Natural killer cell (primary cell): Measurements from ENCODE around the gene KDSR. TPM values are rescaled to one million over a fixed set of nuclear protein-coding genes. Genes with fewer than 3 reads are reported as not detected.

Experiments
- ATAC-seq, 3 donors: fragments of 150-1000 bp in 2 of 3; fragments of 200-7000 bp in 1 of 3; cut with Tn5 transposase; 1 replicate in 1 of 3; 2 replicates in 2 of 3; pipeline ENCODE4 v1.10.0; 2021; ENCODE audit warnings: mild to moderate bottlenecking in 2 of 3, moderate library complexity in 2 of 3
- DNase-seq, 2 donors: peaks; one replicate each; pipeline versions ENCODE4 v3.0.0 to v3.0.0-alpha.2; 2013 to 2021; ENCODE audit warnings: mixed read lengths in 1 of 2
- H3K27ac ChIP-seq: one replicate; pipeline ENCODE4 v1.5.1; 2013; ENCODE audit warnings: mild to moderate bottlenecking, low read length
- H3K27me3 ChIP-seq: one replicate; pipeline ENCODE4 v1.6.1; 2013; ENCODE audit warnings: low read length; ENCODE audit not compliant: control insufficient read depth, insufficient read depth
- H3K36me3 ChIP-seq: one replicate; pipeline ENCODE4 v1.6.1; 2013; ENCODE audit warnings: low read length; ENCODE audit not compliant: control insufficient read depth, insufficient read depth
- H3K4me1 ChIP-seq: one replicate; pipeline ENCODE4 v1.6.1; 2013; ENCODE audit warnings: low read length; ENCODE audit not compliant: control insufficient read depth, insufficient read depth
- H3K4me3 ChIP-seq: one replicate; pipeline ENCODE4 v1.5.1; 2013; ENCODE audit warnings: low read length
- H3K9me3 ChIP-seq: one replicate; pipeline ENCODE4 v1.6.1; 2013; ENCODE audit warnings: low read length; ENCODE audit not compliant: control insufficient read depth, insufficient read depth
- H3K27ac Mint-ChIP-seq, 2 donors: one replicate each; pipeline ENCODE4 v1.8.0; 2022; ENCODE audit warnings: mild to moderate bottlenecking in 2 of 2, mixed read lengths in 2 of 2, moderate library complexity in 1 of 2
- H3K27me3 Mint-ChIP-seq, 2 donors: one replicate each; pipeline ENCODE4 v1.8.0; 2022; ENCODE audit warnings: low read depth in 2 of 2, mixed read lengths in 2 of 2
- H3K36me3 Mint-ChIP-seq: one replicate; pipeline ENCODE4 v1.8.0; 2022; ENCODE audit warnings: mixed read lengths
- H3K4me1 Mint-ChIP-seq, 2 donors: one replicate each; pipeline ENCODE4 v1.8.0; 2022; ENCODE audit warnings: mixed read lengths in 2 of 2
- H3K4me3 Mint-ChIP-seq: one replicate; pipeline ENCODE4 v1.8.0; 2022; ENCODE audit warnings: mild to moderate bottlenecking, moderate library complexity, mixed read lengths
- H3K9me3 Mint-ChIP-seq, 2 donors: one replicate each; pipeline ENCODE4 v1.8.0; 2022; ENCODE audit warnings: mixed read lengths in 2 of 2
- CTCF ChIP-seq: fragments of 200-600 bp; IDR thresholded peaks from one replicate; pipeline ENCODE4 v1.8.0; 2022; ENCODE audit warnings: antibody characterized with exemption
- WGBS: methylation state at CpG from one replicate; pipeline ENCODE4 v1.1.7; 2013; ENCODE audit warnings: missing lambda C conversion rate; ENCODE audit not compliant: insufficient coverage; 5-methylcytosine and 5-hydroxymethylcytosine counted together
- intact Hi-C: fragments of 100-400 bp; cut with micrococcal nuclease; formaldehyde crosslinking; loops from one replicate; pipeline ENCODE4 v1.14.2; 2022
- total RNA-seq, 4 donors: library from RNA; stranded (reverse); fragments of 120-200 nt in 1 of 4; gene quantifications; one replicate each; pipeline versions ENCODE4 v1.2.3 to v1.2.4, GENCODE V29; 2013 to 2022

The KDSR gene
- total RNA-seq, 3 donors from 2014 or later (not counting 1 experiment from before 2014, with no cell fraction given): 11.1 to 15.1 (median 11.6) TPM

- peak within 1 kb of the TSS; percentile 64 for H3K27ac ChIP-seq
- Mint-ChIP-seq H3K4me3 (peak within 1 kb of the TSS; percentile 99), H3K27ac (peak within 1 kb of the TSS; percentile 93 to 94), H3K9me3 (no peaks in the 10 kb centered on the region), H3K36me3 (no peaks in the 10 kb centered on the region), H3K27me3 (no peaks in the 10 kb centered on the region), H3K4me1 (peaks cover 59 to 63% of the 10 kb centered on the region in 2 donors)
- no peak for TF ChIP-seq CTCF
- intact Hi-C loops: loop anchor here (1.0 to 5.0 kb wide), 4 partner anchors 47 to 165 kb away; partner anchors contain the start of genes KDSR and VPS4B
- peak; percentile 10 to 34 (median 18) for ATAC-seq
- no peak for DNase-seq
- peak within 1 kb of the TSS; percentile 95 for H3K4me3 ChIP-seq
- H3K9me3 ChIP-seq: no peaks in the 10 kb centered on the region
- H3K36me3 ChIP-seq: no peaks in the 10 kb centered on the region
- H3K4me1 ChIP-seq: peaks cover 25% of the 10 kb centered on the region
- H3K27me3 ChIP-seq: no peaks in the 10 kb centered on the region
- WGBS: under 1% methylated on average over 76 of the region's 78 CpGs
These were observed 47.5 kb downstream of the KDSR start, which contains the start of gene BCL2 for GRCh38 chr18:63319383-63320122. Gene BCL2 (minus strand): TSS chr18:63319769.

- WGBS: 0% methylated on average over 5 of the region's 8 CpGs
- H3K4me3 Mint-ChIP-seq: peak overlapping the region; percentile 99
- no peak for TF ChIP-seq CTCF
- peaks cover 66 to 69% of the 10 kb centered on the region in 2 donors for H3K4me1 Mint-ChIP-seq
- no peaks in the 10 kb centered on the region for H3K27me3 Mint-ChIP-seq
- Histone ChIP-seq H3K27me3 (no peaks in the 10 kb centered on the region), H3K27ac (peak overlapping the region; percentile 64), H3K9me3 (no peaks in the 10 kb centered on the region), H3K4me1 (peaks cover 25% of the 10 kb centered on the region), H3K36me3 (no peaks in the 10 kb centered on the region), H3K4me3 (peak overlapping the region; percentile 95)
- no peaks in the 10 kb centered on the region for H3K36me3 Mint-ChIP-seq
- intact Hi-C loops: loop anchor here (1.0 to 5.0 kb wide), 3 partner anchors 102 to 188 kb away; no protein-coding TSS in a partner anchor
- no peak for ATAC-seq
- no peaks in the 10 kb centered on the region for H3K9me3 Mint-ChIP-seq
- DNase-seq: peak in 1 of 2 donors; percentile 34
- H3K27ac Mint-ChIP-seq: peak overlapping the region; percentile 93 to 94
These were observed 48.1 kb downstream of the KDSR start for GRCh38 chr18:63318889-63319382.

GRCh38 chr18:63317982-63318888 is 48.8 kb downstream of the KDSR start:
- Mint-ChIP-seq H3K27me3 (no peaks in the 10 kb centered on the region), H3K36me3 (no peaks in the 10 kb centered on the region), H3K4me3 (peak overlapping the region; percentile 99), H3K9me3 (no peaks in the 10 kb centered on the region), H3K27ac (peak overlapping the region; percentile 93 to 94), H3K4me1 (peaks cover 71 to 76% of the 10 kb centered on the region in 2 donors)
- intact Hi-C loops: loop anchor here (1.0 to 5.0 kb wide), 4 partner anchors 101 to 187 kb away; no protein-coding TSS in a partner anchor
- ATAC-seq (peak; percentile 50 to 65 (median 54)), DNase-seq (peak; percentile 66 to 91)
- no peaks in the 10 kb centered on the region for H3K36me3 ChIP-seq
- peaks cover 25% of the 10 kb centered on the region for H3K4me1 ChIP-seq
- peak; percentile 78 for TF ChIP-seq CTCF
- H3K4me3 ChIP-seq: peak overlapping the region; percentile 95
- H3K27ac ChIP-seq: peak overlapping the region; percentile 64
- no peaks in the 10 kb centered on the region for H3K27me3 ChIP-seq
- 3% methylated on average over 62 of the region's 66 CpGs for WGBS
- no peaks in the 10 kb centered on the region for H3K9me3 ChIP-seq
